GM18526 (cell line): ENCODE data around the gene MED27.

Experiments used
- POLR2A ChIP-seq: IDR thresholded peaks from 3 replicates; pipeline ENCODE4 v1.6.1; 2011; ENCODE audit not compliant: insufficient read length; ENCODE audit errors: extremely low read depth

The MED27 gene

GRCh38 chr9:132087438-132088030, 7.9 kb upstream of the MED27 start:
- no peak for TF ChIP-seq POLR2A

DNA sequence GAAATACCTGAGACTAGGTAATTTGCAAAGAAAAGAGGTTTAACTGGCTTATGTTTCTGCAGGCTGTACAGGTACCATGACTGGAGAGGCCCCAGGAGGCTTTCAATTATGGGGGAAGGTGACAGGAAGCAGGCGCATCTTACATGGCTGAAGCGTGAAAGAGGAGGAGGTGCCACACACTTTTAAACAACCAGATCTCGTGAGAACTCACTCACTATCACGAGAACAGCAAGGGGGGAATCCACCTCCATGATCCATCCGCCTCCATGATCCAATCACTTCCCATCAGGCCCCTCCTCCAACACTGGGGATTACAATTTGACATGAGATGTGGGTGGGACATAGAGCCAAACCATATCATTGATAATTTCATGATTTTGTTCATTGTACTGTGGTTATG, 2.5 kb upstream of the MED27 start:
- no peak for TF ChIP-seq POLR2A

DNA sequence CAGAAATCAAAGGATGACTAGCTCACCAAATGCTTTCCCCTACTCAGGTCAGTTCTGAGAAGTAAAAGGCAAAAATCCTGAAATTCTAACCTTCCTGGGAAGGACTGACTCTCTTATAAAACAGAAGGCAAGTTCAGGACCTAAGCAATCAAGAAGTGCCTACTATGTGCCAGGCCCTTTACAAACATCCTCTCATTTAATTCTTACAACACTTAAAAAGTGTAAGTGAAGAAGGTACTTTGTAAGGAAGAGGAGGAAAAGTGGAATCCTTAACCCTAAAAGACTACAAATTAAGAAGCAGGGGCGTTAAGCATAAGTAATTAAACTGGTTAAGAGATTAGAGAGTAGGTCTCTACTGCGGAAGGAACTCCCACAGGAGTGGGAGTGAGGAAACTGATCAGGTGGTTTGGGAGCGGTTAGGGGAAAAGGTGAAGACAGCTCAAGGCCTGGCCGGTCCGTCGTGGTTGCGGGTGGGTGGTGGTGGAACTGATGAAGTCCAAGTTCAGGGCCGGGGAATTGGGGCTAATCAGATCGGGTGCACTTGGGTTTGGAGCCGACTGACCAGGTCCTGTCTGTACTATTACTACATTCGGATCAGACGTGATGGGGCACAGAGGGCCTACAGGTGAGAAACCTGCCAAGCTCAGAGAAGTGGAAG, 839 bp downstream of the MED27 start:
- no peak for TF ChIP-seq POLR2A

DNA sequence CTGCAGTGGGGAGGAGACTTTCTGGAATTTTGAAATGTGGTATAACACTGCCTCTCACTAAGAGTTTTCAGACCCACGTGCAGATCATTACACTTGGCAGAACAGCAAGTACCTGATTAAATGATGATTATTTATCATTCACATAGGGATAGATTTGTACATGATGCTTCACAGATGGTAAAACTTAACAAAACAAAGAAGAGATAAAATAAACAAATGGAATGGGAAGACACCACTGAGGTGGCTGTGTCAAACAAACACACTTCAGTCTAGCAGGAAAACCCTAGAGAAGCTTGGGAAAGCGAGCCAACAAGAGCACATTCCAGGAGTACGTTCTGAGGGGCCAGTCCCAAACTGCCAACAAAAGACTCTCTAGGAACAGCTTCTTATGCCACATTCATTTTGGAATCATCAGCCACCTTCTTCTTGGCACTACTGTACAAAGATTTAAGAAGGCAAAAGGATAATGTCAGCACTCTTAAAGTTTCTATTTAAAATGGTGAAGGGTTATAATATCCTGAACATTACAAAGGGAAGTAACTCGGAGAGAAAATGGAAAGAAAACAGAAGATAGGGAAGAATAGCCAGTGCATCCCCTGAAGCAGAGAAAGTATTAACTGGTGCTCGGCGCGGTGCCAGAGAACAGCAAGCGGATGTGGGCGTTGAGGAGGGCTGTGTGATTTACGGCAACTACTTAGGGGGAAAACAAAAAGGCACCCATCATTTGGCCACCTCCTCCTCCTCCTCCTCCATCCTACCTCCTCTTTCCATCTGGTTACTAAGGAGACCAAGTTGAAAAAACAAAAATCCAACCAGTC, 1.6 kb downstream of the MED27 start:
- no peak for TF ChIP-seq POLR2A

DNA sequence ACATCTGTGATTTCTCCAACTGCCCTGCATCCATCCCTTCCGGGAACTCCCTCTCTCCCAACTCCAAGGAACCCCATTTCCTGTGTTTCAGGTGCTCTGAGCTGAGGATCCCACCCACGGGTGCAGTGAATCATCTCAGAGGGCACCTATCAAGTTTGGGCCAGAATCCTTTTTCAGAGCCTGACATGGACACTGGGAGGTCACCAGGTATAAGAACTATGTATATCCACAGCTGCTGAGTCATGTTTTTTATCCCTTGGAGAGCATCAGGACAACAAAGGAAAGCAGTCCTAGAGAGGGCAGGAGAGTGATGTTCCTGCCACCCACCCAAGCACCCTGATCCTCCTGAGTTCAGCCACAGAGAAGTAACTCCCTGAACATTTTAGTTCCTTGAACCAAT, 3.8 kb downstream of the MED27 start:
- TF ChIP-seq POLR2A, result no peak

- TF ChIP-seq POLR2A, result no peak
These were observed 4.9 kb downstream of the MED27 start for GRCh38 chr9:132074736-132075135.

GRCh38 chr9:132071847-132072507, 7.7 kb downstream of the MED27 start:
- TF ChIP-seq POLR2A, result no peak

GRCh38 chr9:132069046-132069898, 10.4 kb downstream of the MED27 start:
- TF ChIP-seq POLR2A, result no peak

GRCh38 chr9:132068605-132069004, 11.1 kb downstream of the MED27 start:
- no peak for TF ChIP-seq POLR2A

- no peak for TF ChIP-seq POLR2A
These were observed 13.2 kb downstream of the MED27 start for GRCh38 chr9:132066511-132066910.

GRCh38 chr9:132066057-132066456, 13.6 kb downstream of the MED27 start:
- TF ChIP-seq POLR2A, result no peak

- no peak for TF ChIP-seq POLR2A
These were observed 16.4 kb downstream of the MED27 start for GRCh38 chr9:132063281-132063680.

DNA sequence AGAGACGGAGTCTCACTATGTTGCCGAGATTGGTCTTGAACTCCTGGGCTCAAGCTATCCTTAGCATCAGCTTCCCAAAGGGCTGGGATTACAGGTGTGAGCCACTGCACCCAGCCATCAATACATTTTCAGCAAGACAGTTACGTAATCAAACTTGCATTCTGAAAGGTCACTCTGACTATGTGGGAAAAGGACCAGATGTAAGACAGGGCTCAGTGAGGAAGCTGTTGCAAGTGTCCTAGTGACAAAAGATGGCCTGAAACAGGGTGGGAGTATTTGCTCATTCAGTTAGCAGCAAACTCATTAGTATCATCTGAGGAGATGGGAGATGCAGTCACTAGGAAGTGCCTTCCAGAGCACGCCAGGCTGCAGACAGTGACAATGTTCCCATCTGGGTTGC, 16.9 kb downstream of the MED27 start:
- TF ChIP-seq POLR2A, result no peak

GRCh38 chr9:132061526-132061925, 18.1 kb downstream of the MED27 start:
- no peak for TF ChIP-seq POLR2A

- no peak for TF ChIP-seq POLR2A
These were observed 20.3 kb downstream of the MED27 start for GRCh38 chr9:132059361-132059760.
